Breast epithelium (tissue), 4 donors: ENCODE results near the gene MAT1A. TPM values are rescaled to one million over a fixed set of nuclear protein-coding genes. Genes with fewer than 3 reads are reported as not detected.

ENCODE experiments used
- DNase-seq, 2 donors: peaks; one replicate each; pipeline ENCODE4 v3.0.0-alpha.2; 2019; ENCODE audit warnings: low spot score in 2 of 2
- H3K27ac ChIP-seq, 2 donors: fragments of 200-600 bp; sonication (generic) in 1 of 2; one replicate each; pipeline ENCODE4 v1.5.1; 2016 to 2019; ENCODE audit warnings: mild to moderate bottlenecking in 1 of 2
- H3K27me3 ChIP-seq, 2 donors: fragments of 200-600 bp; sonication (generic) in 1 of 2; one replicate each; pipeline versions ENCODE4 v1.5.1 to v1.6.0; 2017 to 2019; ENCODE audit warnings: control low read depth in 1 of 2, mild to moderate bottlenecking in 1 of 2
- H3K36me3 ChIP-seq: fragments of 200-600 bp; one replicate; pipeline ENCODE4 v1.5.1; 2019
- H3K4me1 ChIP-seq, 2 donors: fragments of 200-600 bp; sonication (generic); one replicate each; pipeline ENCODE4 v1.5.1; 2016 to 2019; ENCODE audit warnings: control low read depth in 1 of 2
- H3K4me3 ChIP-seq, 3 donors: fragments of 200-600 bp; sonication (generic); 1 replicate in 2 of 3; 2 replicates in 1 of 3; pipeline ENCODE4 v1.5.1; 2016 to 2019; ENCODE audit warnings: mild to moderate bottlenecking in 3 of 3, moderate library complexity in 2 of 3
- H3K9me3 ChIP-seq, 2 donors: fragments of 200-600 bp; sonication (generic) in 1 of 2; one replicate each; pipeline ENCODE4 v1.5.1; 2016 to 2019; ENCODE audit warnings: control low read depth in 1 of 2
- CTCF ChIP-seq, 3 donors: fragments of 450-650 bp; IDR thresholded peaks; one replicate each; pipeline ENCODE4 v1.5.1; 2016 to 2017; ENCODE audit warnings: antibody characterized with exemption in 3 of 3, mild to moderate bottlenecking in 3 of 3, moderate library complexity in 3 of 3
- POLR2A ChIP-seq: fragments of 450-650 bp; IDR thresholded peaks from one replicate; pipeline ENCODE4 v1.6.1; 2016; ENCODE audit warnings: antibody characterized with exemption, mild to moderate bottlenecking, moderate library complexity
- POLR2AphosphoS5 ChIP-seq, 3 donors: sonication (generic); formaldehyde crosslinking; IDR thresholded peaks; one replicate each; pipeline ENCODE4 v1.6.1; 2017; ENCODE audit warnings: antibody characterized with exemption in 3 of 3
- intact Hi-C: fragments of 100-400 bp; cut with DNase I; formaldehyde crosslinking; loops from one replicate; pipeline ENCODE4 v1.15.1; 2023; ENCODE audit warnings: low total_unique reads
- total RNA-seq, 3 donors: library from RNA; depleted of rRNA; stranded (reverse); fragments of >200 nt; gene quantifications; one replicate each; pipeline ENCODE4 v1.1.0, GENCODE V29; 2016

MAT1A gene
- total RNA-seq, 3 donors from 2014 or later = 0.29 to 0.98 TPM; not detected in 1

- no peak for DNase-seq
- Histone ChIP-seq H3K36me3 (no peaks in the 10 kb centered on the region), H3K9me3 (no peaks in the 10 kb centered on the region), H3K27me3 (no peaks in the 10 kb centered on the region), H3K4me3 (no peak overlapping the region), H3K27ac (no peak overlapping the region), H3K4me1 (no peaks in the 10 kb centered on the region)
- intact Hi-C loops = no loop called here
- TF ChIP-seq CTCF (IDR thresholded peaks at IDR 0.05) = no peak
- TF ChIP-seq POLR2AphosphoS5 (IDR thresholded peaks at IDR 0.05) = no peak
- no peak for TF ChIP-seq POLR2A
These were observed 14.9 kb downstream of the MAT1A start for GRCh38 chr10:80274396-80275134.

GRCh38 chr10:80273523-80274170, 15.8 kb downstream of the MAT1A start:
- H3K27ac ChIP-seq = no peak overlapping the region
- no peaks in the 10 kb centered on the region for H3K36me3 ChIP-seq
- no peak for DNase-seq
- H3K4me1 ChIP-seq = no peaks in the 10 kb centered on the region
- no peaks in the 10 kb centered on the region for H3K27me3 ChIP-seq
- intact Hi-C loops = no loop called here
- no peaks in the 10 kb centered on the region for H3K9me3 ChIP-seq
- no peak overlapping the region for H3K4me3 ChIP-seq
- no peak for TF ChIP-seq POLR2AphosphoS5 (IDR thresholded peaks at IDR 0.05)
- TF ChIP-seq POLR2A = no peak
- TF ChIP-seq CTCF (IDR thresholded peaks at IDR 0.05) = no peak

GRCh38 chr10:80272793-80273522, 16.5 kb downstream of the MAT1A start:
- intact Hi-C loops = no loop called here
- Histone ChIP-seq H3K27ac (no peak overlapping the region), H3K4me3 (no peak overlapping the region), H3K9me3 (no peaks in the 10 kb centered on the region), H3K27me3 (no peaks in the 10 kb centered on the region), H3K36me3 (no peaks in the 10 kb centered on the region), H3K4me1 (no peaks in the 10 kb centered on the region)
- TF ChIP-seq POLR2A = no peak
- no peak for TF ChIP-seq POLR2AphosphoS5 (IDR thresholded peaks at IDR 0.05)
- TF ChIP-seq CTCF (IDR thresholded peaks at IDR 0.05) = no peak
- no peak for DNase-seq

- H3K27me3 ChIP-seq = no peaks in the 10 kb centered on the region
- H3K9me3 ChIP-seq = no peaks in the 10 kb centered on the region
- DNase-seq = no peak
- TF ChIP-seq POLR2AphosphoS5 (IDR thresholded peaks at IDR 0.05) (no peak), CTCF (IDR thresholded peaks at IDR 0.05) (no peak), POLR2A (no peak)
- H3K4me1 ChIP-seq = no peaks in the 10 kb centered on the region
- intact Hi-C loops = no loop called here
- no peak overlapping the region for H3K27ac ChIP-seq
- H3K36me3 ChIP-seq = no peaks in the 10 kb centered on the region
- H3K4me3 ChIP-seq = no peak overlapping the region
These were observed 18.0 kb downstream of the MAT1A start for GRCh38 chr10:80271416-80271815.

DNA sequence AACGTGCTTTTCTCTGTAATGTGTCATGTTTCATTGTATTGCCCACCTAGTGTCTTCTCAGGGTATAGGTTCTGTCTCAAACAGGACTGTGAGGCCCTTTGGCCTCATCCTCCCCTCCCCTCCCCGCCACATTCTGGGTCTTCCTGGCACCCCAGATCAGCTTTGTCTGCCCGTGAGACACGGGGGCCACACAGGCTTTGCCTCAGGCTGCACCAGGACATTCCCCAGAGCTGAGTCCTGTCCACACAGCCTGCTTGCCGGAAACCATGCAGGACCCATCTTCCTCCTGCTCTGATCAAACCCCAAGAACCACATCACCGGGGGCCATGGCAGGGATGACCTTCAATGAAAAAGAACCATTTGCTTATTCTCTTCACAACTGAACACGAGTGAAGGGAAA, 18.6 kb downstream of the MAT1A start:
- Histone ChIP-seq H3K36me3 (no peaks in the 10 kb centered on the region), H3K4me3 (no peak overlapping the region), H3K27me3 (no peaks in the 10 kb centered on the region), H3K27ac (no peak overlapping the region), H3K4me1 (no peaks in the 10 kb centered on the region), H3K9me3 (no peaks in the 10 kb centered on the region)
- no peak for DNase-seq
- intact Hi-C loops = no loop called here
- TF ChIP-seq CTCF (IDR thresholded peaks at IDR 0.05) (no peak), POLR2AphosphoS5 (IDR thresholded peaks at IDR 0.05) (no peak), POLR2A (no peak)
